Fibroblast of peridontal ligament (primary cell): ENCODE results near the gene ACYP2.
"Not testable (repeated sequence)": the region's sequence is repeated elsewhere in the genome, so short reads cannot be mapped to it uniquely, and the experiment has no call there.

ENCODE experiments used
- DNase-seq: peaks from one replicate; pipeline ENCODE4 v3.0.0-alpha.2; 2010; ENCODE audit errors: extremely low read depth

ACYP2 gene

GRCh38 chr2:54224997-54225396 lies 109.6 kb downstream of the ACYP2 start:
- no peak for DNase-seq

- DNase-seq = no peak
These were observed 110.8 kb downstream of the ACYP2 start for GRCh38 chr2:54226260-54226659.

GRCh38 chr2:54227798-54228197 lies 112.4 kb downstream of the ACYP2 start:
- DNase-seq = no peak

- DNase-seq = peak; percentile 31
These were observed 113.5 kb downstream of the ACYP2 start for GRCh38 chr2:54228945-54229344.

- no peak for DNase-seq
These were observed 118.6 kb downstream of the ACYP2 start for GRCh38 chr2:54233832-54234649.

- no peak for DNase-seq
These were observed 122.0 kb downstream of the ACYP2 start for GRCh38 chr2:54237428-54237827.

- DNase-seq = peak; percentile 92
These were observed 124.0 kb downstream of the ACYP2 start for GRCh38 chr2:54239427-54239826.

- peak; percentile 65 for DNase-seq
These were observed 125.4 kb downstream of the ACYP2 start for GRCh38 chr2:54240515-54241469.

- no peak for DNase-seq
These were observed 131.7 kb downstream of the ACYP2 start for GRCh38 chr2:54247115-54247514.

- no peak for DNase-seq
These were observed 134.2 kb downstream of the ACYP2 start for GRCh38 chr2:54249629-54250028.

GRCh38 chr2:54254180-54254579 lies 138.8 kb downstream of the ACYP2 start:
- DNase-seq = no peak

- no peak for DNase-seq
These were observed 140.0 kb downstream of the ACYP2 start for GRCh38 chr2:54255230-54256090.

- DNase-seq = no peak
These were observed 140.8 kb downstream of the ACYP2 start, which contains the start of gene TSPYL6 for GRCh38 chr2:54256091-54256694. TSS of gene TSPYL6 (minus strand) at chr2:54256229. CDS start at chr2:54256151, 78 bp downstream.

- peak; percentile 10 for DNase-seq
These were observed 142.8 kb downstream of the ACYP2 start for GRCh38 chr2:54258166-54258565.

GRCh38 chr2:54259413-54260240 lies 144.2 kb downstream of the ACYP2 start:
- DNase-seq = no peak

- no peak for DNase-seq
These were observed 144.8 kb downstream of the ACYP2 start for GRCh38 chr2:54260241-54260595.

- peak; percentile 25 for DNase-seq
These were observed 146.1 kb downstream of the ACYP2 start for GRCh38 chr2:54261537-54261936.

- DNase-seq = peak; percentile 46
These were observed 146.8 kb downstream of the ACYP2 start for GRCh38 chr2:54262015-54262765.

GRCh38 chr2:54265081-54265480 lies 149.7 kb downstream of the ACYP2 start:
- not testable (repeated sequence) for DNase-seq

- no peak for DNase-seq
These were observed 152.2 kb downstream of the ACYP2 start for GRCh38 chr2:54267577-54267976.
